Measurements from ENCODE around the gene GABBR2.
"Not testable (repeated sequence)": the region's sequence is repeated elsewhere in the genome, so short reads cannot be mapped to it uniquely, and the experiment has no call there.

GABBR2 gene

GRCh38 chr9:98310752-98311392 is 397.9 kb downstream of the GABBR2 start:
- DNase-seq = no peak

- no peak for DNase-seq
Observed at GRCh38 chr9:98306384-98307145, 402.2 kb downstream of the GABBR2 start.

- no peak for DNase-seq
Observed at GRCh38 chr9:98304381-98304780, 404.4 kb downstream of the GABBR2 start.

- no peak for DNase-seq
Observed at GRCh38 chr9:98303633-98304125, 405.1 kb downstream of the GABBR2 start.

GRCh38 chr9:98302938-98303632 is 405.6 kb downstream of the GABBR2 start:
- no peak for DNase-seq

- DNase-seq = no peak
Observed at GRCh38 chr9:98302150-98302549, 406.6 kb downstream of the GABBR2 start.

GRCh38 chr9:98300611-98301010 is 408.1 kb downstream of the GABBR2 start:
- no peak for DNase-seq

GRCh38 chr9:98298476-98298875 is 410.3 kb downstream of the GABBR2 start:
- no peak for DNase-seq

- no peak for DNase-seq
Observed at GRCh38 chr9:98295824-98296223, 412.9 kb downstream of the GABBR2 start.

GRCh38 chr9:98291820-98292219 is 416.9 kb downstream of the GABBR2 start:
- no peak for DNase-seq

GRCh38 chr9:98290411-98290810 is 418.3 kb downstream of the GABBR2 start:
- DNase-seq = no peak

- no peak for DNase-seq
Observed at GRCh38 chr9:98289614-98290201, 419.0 kb downstream of the GABBR2 start.

- no peak for DNase-seq
Observed at GRCh38 chr9:98288881-98289280, 419.9 kb downstream of the GABBR2 start.

- DNase-seq = no peak
Observed at GRCh38 chr9:98287384-98287783, 421.4 kb downstream of the GABBR2 start.

GRCh38 chr9:98285446-98285845 is 423.3 kb downstream of the GABBR2 start:
- no peak for DNase-seq

- no peak for DNase-seq
Observed at GRCh38 chr9:98284754-98285153, 424.0 kb downstream of the GABBR2 start.

GRCh38 chr9:98283143-98283542 is 425.6 kb downstream of the GABBR2 start:
- not testable (repeated sequence) for DNase-seq

- DNase-seq = no peak
Observed at GRCh38 chr9:98281281-98281680, 427.5 kb downstream of the GABBR2 start.

GRCh38 chr9:98280574-98280973 is 428.2 kb downstream of the GABBR2 start:
- no peak for DNase-seq

- no peak for DNase-seq
Observed at GRCh38 chr9:98280162-98280561, 428.6 kb downstream of the GABBR2 start.

GRCh38 chr9:98276907-98277469 is 431.7 kb downstream of the GABBR2 start:
- DNase-seq = no peak

GRCh38 chr9:98275159-98275558 is 433.6 kb downstream of the GABBR2 start:
- DNase-seq = no peak

- no peak for DNase-seq
Observed at GRCh38 chr9:98272083-98272482, 436.7 kb downstream of the GABBR2 start.
